Epidermal melanocyte (primary cell): ENCODE data around the gene ERP44.
"Not testable (repeated sequence)": the region's sequence is repeated elsewhere in the genome, so short reads cannot be mapped to it uniquely, and the experiment has no call there.

Experiments
- DNase-seq: peaks from one replicate; pipeline ENCODE4 v3.0.0; 2011; ENCODE audit warnings: low spot score; ENCODE audit not compliant: insufficient read length

The ERP44 gene

GRCh38 chr9:100013573-100013972 lies 85.2 kb downstream of the ERP44 start:
- DNase-seq, result no peak

DNA sequence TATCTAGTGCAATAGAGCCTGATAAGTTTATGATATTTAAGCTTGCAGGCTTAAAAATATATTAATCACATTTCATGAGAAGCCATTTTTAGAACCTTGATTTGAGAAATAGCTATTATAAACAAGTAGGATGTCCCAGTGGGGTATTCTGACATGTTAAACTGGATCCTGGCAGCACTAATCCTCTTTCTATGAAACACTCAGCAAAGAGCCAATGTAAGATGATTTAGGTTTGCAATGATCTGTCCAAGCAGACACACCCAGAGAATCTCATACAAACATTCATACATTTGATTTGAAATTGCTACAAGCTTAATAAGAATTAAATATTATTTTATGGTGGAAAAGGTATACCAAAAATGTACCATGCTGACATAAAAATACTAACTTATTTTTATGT lies 86.5 kb downstream of the ERP44 start:
- DNase-seq, result no peak

DNA sequence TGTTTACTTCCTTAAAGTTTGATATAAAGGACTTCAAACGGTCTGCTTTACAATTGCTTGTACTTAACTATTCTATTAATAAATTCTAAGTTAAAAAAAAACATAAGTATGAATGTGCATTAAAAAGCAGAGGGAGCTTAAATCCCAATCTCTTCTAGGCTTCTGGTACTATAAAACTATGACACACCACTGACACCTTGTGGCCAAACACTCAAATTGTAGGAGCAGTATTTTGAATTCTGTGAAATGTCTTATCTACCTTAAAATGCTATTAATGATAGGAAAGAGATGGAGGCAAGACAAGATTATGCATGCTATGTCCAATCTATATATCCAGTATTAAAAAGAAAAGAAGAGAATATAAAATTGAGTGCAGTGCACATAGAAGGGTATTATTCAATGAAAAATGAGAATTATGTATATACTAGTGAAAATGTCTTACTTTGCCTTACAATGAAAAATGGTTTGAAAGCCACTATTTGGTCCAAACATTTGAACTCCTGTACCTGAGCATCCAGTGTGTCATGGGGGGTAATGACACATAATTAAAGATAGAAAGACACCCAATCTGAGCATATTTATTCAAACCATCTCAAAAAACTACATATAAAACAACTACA lies 87.6 kb downstream of the ERP44 start:
- DNase-seq, result no peak

- no peak for DNase-seq
These were observed 99.0 kb downstream of the ERP44 start for GRCh38 chr9:99999797-100000196.

DNA sequence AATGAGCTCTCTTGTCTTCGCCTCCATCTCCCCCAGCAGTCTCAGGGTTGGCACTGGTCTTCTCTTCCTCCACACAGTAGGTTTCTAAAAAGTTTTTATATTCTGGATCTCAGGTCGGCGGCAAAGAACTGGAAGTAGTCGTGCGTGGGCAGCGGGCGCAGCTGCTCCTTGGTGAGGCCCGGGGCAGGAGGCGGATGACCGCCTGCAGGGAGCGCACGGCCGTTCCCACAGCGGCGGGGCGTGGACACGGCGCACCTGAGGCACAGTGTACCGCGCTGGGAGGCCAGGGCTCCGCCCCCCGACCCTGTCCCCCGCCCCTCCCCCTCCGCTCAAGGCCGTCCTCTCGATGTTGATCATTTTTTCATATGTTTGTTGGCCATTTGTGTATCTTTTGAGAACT lies 99.9 kb downstream of the ERP44 start:
- no peak for DNase-seq

DNA sequence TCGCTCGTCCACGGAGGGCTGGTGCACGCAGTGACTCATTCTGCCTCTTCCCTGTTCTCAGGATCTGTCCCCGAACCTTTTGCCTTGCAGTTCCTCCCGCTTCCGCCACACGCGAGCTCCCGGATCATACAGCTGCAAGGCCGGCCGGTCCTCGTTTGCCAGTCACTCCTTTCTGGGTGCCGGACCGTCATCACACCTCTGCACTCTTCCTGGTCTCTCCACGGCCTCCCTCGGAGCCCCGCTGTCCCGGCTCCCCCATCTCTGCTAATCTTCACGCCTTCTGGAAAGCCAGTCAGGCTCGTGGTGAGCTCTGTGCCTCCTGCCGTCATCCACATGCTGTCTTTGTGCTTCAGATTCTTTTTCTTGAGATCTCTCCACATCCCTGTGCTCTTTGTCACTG lies 100.5 kb downstream of the ERP44 start:
- no peak for DNase-seq

GRCh38 chr9:99990508-99990907 lies 108.3 kb downstream of the ERP44 start:
- DNase-seq, result not testable (repeated sequence)

GRCh38 chr9:99986642-99987041 lies 112.2 kb downstream of the ERP44 start:
- DNase-seq, result no peak

- no peak for DNase-seq
These were observed 118.2 kb downstream of the ERP44 start for GRCh38 chr9:99980598-99980997.

DNA sequence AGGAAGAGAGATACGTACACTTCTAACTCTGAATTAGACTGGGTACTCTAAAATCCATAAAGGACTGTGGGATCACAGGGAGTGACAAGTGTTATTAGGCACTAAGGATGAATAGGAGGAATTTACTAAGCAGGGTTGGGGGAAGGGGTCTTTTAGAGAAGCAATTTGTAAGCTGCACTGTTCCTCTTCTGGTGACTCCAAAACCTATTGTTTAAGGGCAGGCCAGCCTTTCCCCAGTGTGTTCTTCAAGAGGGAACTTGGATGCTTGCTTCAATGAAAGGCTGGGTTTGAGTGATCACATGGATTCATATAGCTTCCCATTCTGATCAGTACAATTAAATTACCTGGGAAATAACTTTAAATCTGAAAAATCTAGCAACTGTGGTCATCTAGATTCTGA lies 120.6 kb downstream of the ERP44 start:
- DNase-seq, result no peak

- DNase-seq, result no peak
These were observed 121.6 kb downstream of the ERP44 start for GRCh38 chr9:99977033-99977792.

- DNase-seq, result no peak
These were observed 125.3 kb downstream of the ERP44 start for GRCh38 chr9:99973455-99973854.

DNA sequence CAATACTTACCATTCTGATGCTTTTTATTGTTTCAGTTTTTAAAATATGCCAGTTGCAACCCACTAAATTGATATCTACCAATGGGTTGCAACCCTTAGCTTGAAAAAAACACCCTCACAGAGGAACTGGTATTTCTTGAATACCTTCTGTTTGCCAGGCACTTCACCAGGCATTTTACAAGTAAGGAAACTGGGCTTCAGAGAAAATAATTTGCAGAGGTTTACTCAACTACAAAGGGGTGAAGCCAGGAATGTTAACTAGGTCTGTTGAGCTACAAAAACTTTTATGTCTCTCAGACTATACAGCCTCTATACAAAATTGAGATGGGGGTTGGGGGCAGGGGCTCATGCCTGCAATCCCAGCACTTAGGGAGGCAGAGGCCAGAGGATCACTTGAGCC lies 127.4 kb downstream of the ERP44 start:
- no peak for DNase-seq

- no peak for DNase-seq
These were observed 128.3 kb downstream of the ERP44 start for GRCh38 chr9:99970481-99970880.

DNA sequence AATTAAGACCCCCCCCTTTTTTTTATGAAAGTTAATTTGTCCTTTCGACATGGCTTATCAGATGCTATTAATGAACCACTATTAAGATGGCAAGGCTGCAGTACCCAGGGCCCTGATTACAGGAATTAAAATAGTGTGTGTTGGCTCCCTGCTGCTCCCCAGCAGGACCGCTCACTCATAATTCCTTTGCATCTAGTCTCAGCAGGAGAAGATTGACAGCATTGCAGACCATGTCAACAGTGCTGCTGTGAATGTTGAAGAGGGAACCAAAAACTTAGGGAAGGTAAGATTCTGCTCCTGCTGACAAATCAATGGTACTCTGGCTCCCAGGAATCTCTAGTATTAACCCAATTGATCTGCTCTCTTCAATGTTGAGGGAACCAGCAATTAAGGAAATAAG lies 131.3 kb downstream of the ERP44 start:
- no peak for DNase-seq

DNA sequence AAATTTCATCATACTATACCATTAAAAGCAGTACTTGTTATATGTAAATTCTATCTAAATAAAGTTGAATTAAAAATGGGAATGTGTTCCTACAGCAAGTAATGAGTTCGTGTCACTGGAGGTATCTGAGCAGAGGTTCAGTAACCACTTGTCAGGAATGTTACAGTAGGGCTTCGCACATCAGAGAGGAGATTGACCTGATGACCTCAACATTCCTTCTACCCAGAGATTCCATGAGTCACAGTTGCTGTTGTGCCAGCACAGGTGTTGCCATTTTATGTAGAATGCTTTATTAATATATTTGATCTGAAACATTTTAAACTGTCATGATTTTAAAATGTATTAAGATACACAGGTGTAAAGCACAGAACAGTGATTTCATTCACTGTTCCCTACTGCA lies 132.1 kb downstream of the ERP44 start:
- DNase-seq, result no peak

DNA sequence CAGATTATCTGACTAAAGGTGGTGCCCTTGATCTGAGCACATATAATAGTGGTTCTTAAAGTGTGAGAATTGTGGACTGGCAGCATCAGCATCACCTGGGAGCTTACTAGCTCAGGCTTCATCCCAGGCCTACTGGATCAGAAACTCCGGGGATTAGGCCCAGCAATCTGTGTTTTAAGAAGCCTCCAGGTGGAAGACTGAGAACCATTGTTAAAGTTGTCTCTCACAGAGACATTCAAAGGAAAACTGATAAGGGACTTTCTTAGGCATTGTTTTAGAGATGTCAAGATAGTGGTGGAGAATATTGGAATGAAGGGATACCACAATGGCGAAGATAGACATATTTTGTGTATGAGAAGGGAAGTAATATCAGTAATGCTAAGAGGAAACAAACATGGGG lies 132.8 kb downstream of the ERP44 start:
- no peak for DNase-seq

GRCh38 chr9:99964336-99964735 lies 134.5 kb downstream of the ERP44 start:
- DNase-seq, result no peak

DNA sequence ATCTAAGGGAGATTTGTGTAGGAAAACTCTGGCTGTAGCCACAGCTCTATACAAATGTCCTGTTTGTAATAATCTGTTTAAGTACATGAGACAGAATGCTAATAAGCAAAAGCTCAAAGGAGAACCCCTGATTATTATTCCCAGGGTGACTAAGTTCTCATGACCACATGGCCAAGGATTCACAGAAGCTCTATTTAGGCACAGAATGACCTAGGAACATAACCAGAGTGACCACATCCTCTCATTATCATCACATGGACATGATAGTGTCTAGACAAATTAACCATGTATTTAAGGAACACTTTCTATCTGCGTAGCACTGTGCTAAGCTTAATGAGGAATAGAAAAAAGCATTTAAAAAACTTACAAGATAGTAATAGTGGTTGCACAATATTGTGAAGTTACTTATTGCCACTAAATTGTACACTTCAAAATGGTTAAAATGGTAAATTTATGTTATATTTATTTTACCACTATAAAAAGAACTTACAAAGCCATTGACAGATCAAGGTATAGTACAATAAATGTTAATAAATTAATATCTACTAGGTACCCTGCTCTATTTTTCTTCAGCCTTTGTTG lies 136.0 kb downstream of the ERP44 start:
- DNase-seq, result no peak

GRCh38 chr9:99955606-99956005 lies 143.2 kb downstream of the ERP44 start:
- no peak for DNase-seq

GRCh38 chr9:99954819-99955218 lies 144.0 kb downstream of the ERP44 start:
- DNase-seq, result no peak

GRCh38 chr9:99953861-99954507 lies 144.8 kb downstream of the ERP44 start:
- no peak for DNase-seq
